A549 (cell line): Measurements from ENCODE around the gene SH2D1A. TPM values are rescaled to one million over a fixed set of nuclear protein-coding genes. Genes with fewer than 3 reads are reported as not detected.
"Not testable (repeated sequence)": the region's sequence is repeated elsewhere in the genome, so short reads cannot be mapped to it uniquely, and the experiment has no call there.

Source experiments
- ATAC-seq, 2 experiments: fragments of 200-7000 bp in 1 of 2; fragments of >200 bp in 1 of 2; cut with Nextera tagmentation in 1 of 2; cut with Tn5 transposase in 1 of 2; 3 replicates each; pipeline versions ENCODE4 v1.8.0 to v1.9.1; 2018 to 2020; ENCODE audit warnings: mild to moderate bottlenecking in 1 of 2, moderate library complexity in 1 of 2
- CTCF ChIA-PET: fragments of 300-600 bp; sonication (Branson Sonifier 250); formaldehyde crosslinking; extraction: SDS; loops from one replicate; lab custom pipeline; 2021; ENCODE audit warnings: antibody characterized with exemption, inconsistent platforms; lab: Yijun Ruan, JAX
- POLR2A ChIA-PET: fragments of 350-600 bp; formaldehyde crosslinking; extraction: SDS; loops from one replicate; lab custom pipeline; 2021; ENCODE audit warnings: antibody characterized with exemption, inconsistent platforms; lab: Yijun Ruan, JAX
- DNase-seq, 2 experiments: peaks; one replicate each; pipeline versions ENCODE4 v3.0.0 to v3.0.0-alpha.2; 2011 to 2016; ENCODE audit warnings: low read depth in 1 of 2, low spot score in 1 of 2
- FAIRE-seq: peaks from 2 replicates; lab custom pipeline; 2011; peaks lifted over from hg19 to GRCh38; lab: Jason Lieb, UNC
- H3K27ac ChIP-seq, 2 experiments: fragments of >200 bp; sonication (Bioruptor Twin); formaldehyde crosslinking; 3 replicates each; pipeline ENCODE4 v1.5.1; 2016 to 2017
- H3K4me1 ChIP-seq: fragments of >200 bp; sonication (Bioruptor Twin); formaldehyde crosslinking; 3 replicates; pipeline ENCODE4 v1.6.1; 2016
- H3K4me2 ChIP-seq: fragments of >200 bp; sonication (Bioruptor Twin); formaldehyde crosslinking; 3 replicates; pipeline ENCODE4 v1.6.1; 2016
- H3K4me3 ChIP-seq: fragments of >200 bp; sonication (Bioruptor Twin); formaldehyde crosslinking; 3 replicates; pipeline ENCODE4 v1.5.1; 2016
- H3K9me3 ChIP-seq: fragments of >200 bp; sonication (Bioruptor Twin); formaldehyde crosslinking; 3 replicates; pipeline ENCODE4 v1.6.1; 2016
- ATOH8 ChIP-seq: fragments of 250-450 bp; sonication (Bioruptor Pico); IDR thresholded peaks from 2 replicates; pipeline ENCODE4 v1.5.0; 2020; ENCODE audit warnings: low read depth, mild to moderate bottlenecking, moderate library complexity
- BCL3 ChIP-seq: fragments of >200 bp; sonication (Bioruptor Twin); formaldehyde crosslinking; IDR thresholded peaks from 3 replicates; pipeline ENCODE4 v1.6.1; 2016
- CEBPB ChIP-seq, 2 experiments: fragments of >200 bp in 1 of 2; sonication (Bioruptor Twin) in 1 of 2; formaldehyde crosslinking in 1 of 2; IDR thresholded peaks; 2 replicates each; pipeline ENCODE4 v1.6.1; 2012 to 2016
- CHD2 ChIP-seq: fragments of 150-350 bp; IDR thresholded peaks from 2 replicates; pipeline ENCODE4 v1.6.1; 2014; ENCODE audit warnings: low read length; ENCODE audit not compliant: partially characterized antibody
- CHD4 ChIP-seq: fragments of 200-600 bp; sonication (generic); IDR thresholded peaks from 2 replicates; pipeline ENCODE4 v1.6.1; 2016; ENCODE audit warnings: antibody characterized with exemption, mild to moderate bottlenecking, borderline replicate concordance
- EP300 ChIP-seq, 2 experiments: fragments of >200 bp; sonication (Bioruptor Twin); formaldehyde crosslinking; IDR thresholded peaks; 2 replicates in 1 of 2; 3 replicates in 1 of 2; pipeline ENCODE4 v1.6.1; 2016 to 2017
- ESRRA ChIP-seq: fragments of 150-350 bp; IDR thresholded peaks from 2 replicates; pipeline ENCODE4 v1.6.1; 2014; ENCODE audit warnings: mild to moderate bottlenecking, low read length, borderline replicate concordance
- FOSL2 ChIP-seq, 2 experiments: fragments of 450-650 bp in 1 of 2; fragments of >200 bp in 1 of 2; sonication (Bioruptor Twin) in 1 of 2; formaldehyde crosslinking; IDR thresholded peaks; 2 replicates each; pipeline versions ENCODE4 v1.5.0 to v1.6.1; 2016 to 2020; ENCODE audit warnings: mild to moderate bottlenecking in 1 of 2, moderate library complexity in 1 of 2
- FOXS1 ChIP-seq: fragments of 250-450 bp; sonication (Bioruptor Pico); IDR thresholded peaks from 2 replicates; pipeline ENCODE4 v1.5.0; 2020; ENCODE audit warnings: mild to moderate bottlenecking, moderate library complexity
- HDAC2 ChIP-seq: fragments of 200-600 bp; sonication (generic); IDR thresholded peaks from 2 replicates; pipeline ENCODE4 v1.6.1; 2016
- HOXA7 ChIP-seq: fragments of 250-450 bp; sonication (Bioruptor Pico); IDR thresholded peaks from 2 replicates; pipeline ENCODE4 v1.5.0; 2020; ENCODE audit warnings: mild to moderate bottlenecking, moderate library complexity
- HOXB13 ChIP-seq: fragments of 250-450 bp; sonication (Bioruptor Pico); IDR thresholded peaks from 2 replicates; pipeline ENCODE4 v1.5.0; 2020; ENCODE audit warnings: low read depth, mild to moderate bottlenecking, moderate library complexity
- HOXB5 ChIP-seq: fragments of 250-450 bp; sonication (Bioruptor Pico); IDR thresholded peaks from 2 replicates; pipeline ENCODE4 v1.5.0; 2020; ENCODE audit warnings: mild to moderate bottlenecking, moderate library complexity
- JUN ChIP-seq, 2 experiments: fragments of >200 bp; sonication (Bioruptor Twin); formaldehyde crosslinking; IDR thresholded peaks; 2 replicates in 1 of 2; 3 replicates in 1 of 2; pipeline ENCODE4 v1.6.1; 2016 to 2017
- KDM5A ChIP-seq: fragments of 200-600 bp; sonication (generic); IDR thresholded peaks from 2 replicates; pipeline ENCODE4 v1.6.1; 2016; ENCODE audit warnings: antibody characterized with exemption, mild to moderate bottlenecking
- MAFK ChIP-seq: fragments of 450-650 bp; IDR thresholded peaks from 2 replicates; pipeline ENCODE4 v1.6.1; 2014; ENCODE audit not compliant: partially characterized antibody
- MAX ChIP-seq: IDR thresholded peaks from 2 replicates; pipeline ENCODE4 v1.6.1; 2012
- MYC ChIP-seq: IDR thresholded peaks from 2 replicates; pipeline ENCODE4 v1.6.1; 2012; ENCODE audit warnings: mild to moderate bottlenecking, inconsistent platforms, low read length, improper control_type of control experiment, borderline replicate concordance
- NFE2L2 ChIP-seq: fragments of 150-350 bp; conservative IDR thresholded peaks from 2 replicates; pipeline ENCODE4 v1.6.1; 2014; ENCODE audit warnings: low read length
- POLR2A ChIP-seq: IDR thresholded peaks from 2 replicates; pipeline ENCODE4 v1.6.1; 2012; ENCODE audit warnings: mild to moderate bottlenecking, low read length
- POLR2AphosphoS2 ChIP-seq: conservative IDR thresholded peaks from 2 replicates; pipeline ENCODE4 v1.6.1; 2012; ENCODE audit warnings: low read length, improper control_type of control experiment, inconsistent platforms
- RCOR1 ChIP-seq: fragments of 150-350 bp; IDR thresholded peaks from 2 replicates; pipeline ENCODE4 v1.6.1; 2014; ENCODE audit warnings: antibody characterized with exemption, low read length, low read depth
- TFCP2L1 ChIP-seq: fragments of 250-450 bp; sonication (Bioruptor Pico); IDR thresholded peaks from 2 replicates; pipeline ENCODE4 v1.5.0; 2021; ENCODE audit warnings: mild to moderate bottlenecking
- TP53 ChIP-seq: fragments of 250-450 bp; sonication (Bioruptor Pico); IDR thresholded peaks from 2 replicates; pipeline ENCODE4 v1.5.0; 2021; ENCODE audit warnings: mild to moderate bottlenecking, moderate library complexity
- ZFP36 ChIP-seq: fragments of 450-650 bp; IDR thresholded peaks from 2 replicates; pipeline ENCODE4 v1.6.1; 2014; ENCODE audit warnings: borderline replicate concordance; ENCODE audit not compliant: partially characterized antibody
- WGBS: methylation state at CpG from one replicate; pipeline ENCODE4 v1.1.6; 2017; ENCODE audit errors: missing lambda C conversion rate; 5-methylcytosine and 5-hydroxymethylcytosine counted together
- polyA plus RNA-seq, 4 experiments: library from polyadenylated mRNA; depleted of rRNA in 3 of 4; stranded (reverse); fragments of >200 nt; fragmentation: RNase III in 1 of 4; extraction: RNeasy Plus Mini Kit Qiagen cat#74134 plus additional on column Dnase treatment in 1 of 4; gene quantifications; 2 replicates in 3 of 4; 3 replicates in 1 of 4; pipeline ENCODE4 v1.2.3, GENCODE V29; 2011 to 2017

Gene SH2D1A
- polyA plus RNA-seq, 2 of the 4 experiments (the other 2 are of a cell fraction) = not detected

GRCh38 chrX:124333862-124334261 is 12.5 kb upstream of the SH2D1A start (continued):
- TF ChIP-seq FOXS1 (CRISPR knock-in tag) (no peak), ZFP36 (no peak), CEBPB (IDR thresholded peaks at IDR 0.05) (no peak), ATOH8 (no peak), BCL3 (no peak)

GRCh38 chrX:124334555-124334954 is 11.8 kb upstream of the SH2D1A start:
- ATAC-seq, CTCF ChIA-PET, H3K4me1 ChIP-seq, DNase-seq, H3K9me3 ChIP-seq, FAIRE-seq, H3K4me2 ChIP-seq, H3K4me3 ChIP-seq, POLR2A ChIA-PET, H3K27ac ChIP-seq: not testable (repeated sequence)
- WGBS = 4% methylated on average over 2 of the region's 2 CpGs

- H3K4me2 ChIP-seq = no peak overlapping the region
- TF ChIP-seq MYC = no peak
- TF ChIP-seq ESRRA = no peak
- no peak for TF ChIP-seq ATOH8
- no peak for TF ChIP-seq FOXS1 (CRISPR knock-in tag)
- no peak for TF ChIP-seq NFE2L2
- TF ChIP-seq EP300 (IDR thresholded peaks at IDR 0.05) = no peak
- no peak for TF ChIP-seq RCOR1
- no peak for TF ChIP-seq MAX
- TF ChIP-seq HOXB5 (CRISPR knock-in tag) = no peak
- DNase-seq (no peak), FAIRE-seq (no peak), ATAC-seq (no peak)
- no peak overlapping the region for H3K27ac ChIP-seq
- ChIA-PET CTCF (no interaction called here), POLR2A (no interaction called here)
- no peaks in the 10 kb centered on the region for H3K9me3 ChIP-seq
- no peak overlapping the region for H3K4me3 ChIP-seq
- H3K4me1 ChIP-seq = no peaks in the 10 kb centered on the region
- 3% methylated on average over 1 of the region's 1 CpG for WGBS
Measured at GRCh38 chrX:124335598-124335997, 10.8 kb upstream of the SH2D1A start.

GRCh38 chrX:124337916-124338315 is 8.4 kb upstream of the SH2D1A start:
- no peak overlapping the region for H3K27ac ChIP-seq
- DNase-seq = no peak
- WGBS = 0% methylated on average over 1 of the region's 1 CpG
- ChIA-PET POLR2A (no interaction called here), CTCF (no interaction called here)
- no peak for ATAC-seq
- no peak overlapping the region for H3K4me2 ChIP-seq
- TF ChIP-seq FOSL2 (IDR thresholded peaks at IDR 0.05) = no peak
- TF ChIP-seq FOSL2 (CRISPR knock-in tag; IDR thresholded peaks at IDR 0.05) = no peak
- no peak for TF ChIP-seq KDM5A
- no peak for TF ChIP-seq TFCP2L1
- no peak for TF ChIP-seq TP53 (CRISPR knock-in tag)
- no peak for TF ChIP-seq CHD2
- TF ChIP-seq RCOR1 = no peak
- no peak for TF ChIP-seq JUN (IDR thresholded peaks at IDR 0.05)
- TF ChIP-seq HOXA7 (CRISPR knock-in tag) = no peak
- TF ChIP-seq HDAC2 = no peak
- no peak for TF ChIP-seq BCL3
- no peak for TF ChIP-seq MAFK
- TF ChIP-seq CHD4 = no peak
- TF ChIP-seq POLR2A = no peak
- no peak for TF ChIP-seq HOXB13 (CRISPR knock-in tag)
- no peak for TF ChIP-seq POLR2AphosphoS2
- no peak overlapping the region for H3K4me3 ChIP-seq
- H3K4me1 ChIP-seq = no peaks in the 10 kb centered on the region
- FAIRE-seq = no peak
- no peaks in the 10 kb centered on the region for H3K9me3 ChIP-seq
